OCI-LY7 (cell line): ENCODE data around the gene ADCK2.

ENCODE experiments used
- CTCF ChIP-seq: fragments of 200-600 bp; sonication (generic); conservative IDR thresholded peaks from 2 replicates; pipeline ENCODE4 v1.5.1; 2014; ENCODE audit warnings: mild to moderate bottlenecking, antibody characterized with exemption, low read length, moderate library complexity, mixed read lengths
- EZH2phosphoT487 ChIP-seq: fragments of 200-600 bp; sonication (generic); IDR thresholded peaks from 2 replicates; pipeline ENCODE4 v1.6.1; 2018; ENCODE audit warnings: low read depth, borderline replicate concordance, mild to moderate bottlenecking, mixed run types, antibody characterized with exemption, low read length, moderate library complexity, mixed read lengths

- TF ChIP-seq CTCF: no peak
- no peak for TF ChIP-seq EZH2phosphoT487
Measured at GRCh38 chr7:140681766-140682165, 9.0 kb downstream of the ADCK2 start.
